ENCODE measurements around the gene ZNF740. TPM values are rescaled to one million over a fixed set of nuclear protein-coding genes. Genes with fewer than 3 reads are reported as not detected.

ZNF740 gene
- total RNA-seq, 1 experiment from 2014 or later = 35.8 TPM

- no peak overlapping the region for H3K4me3 ChIP-seq (ENCODE audit: low read depth, low read length)
- no peaks in the 10 kb centered on the region for H3K27me3 ChIP-seq (replicated peaks; ENCODE audit: control insufficient read depth, insufficient read depth, low read length)
- peaks cover 8% of the 10 kb centered on the region; the same call in 1 of the 2 replicates for H3K4me1 ChIP-seq
- no peaks in the 10 kb centered on the region for H3K9me3 ChIP-seq
- H3K36me3 ChIP-seq (ENCODE audit: control insufficient read depth, insufficient read depth, low read length) = no peaks in the 10 kb centered on the region
- ChIA-PET CTCF (interaction anchor here (1.0 to 3.6 kb wide), 11 partner anchors 27 to 149 kb away, joined by 4 to 41 read pairs (median 7); partner anchors contain the start of genes AAAS, MYG1 and PFDN5), POLR2A (interaction anchor here (1.1 kb wide), 1 partner anchor 37 kb away, joined by 3 read pairs; a partner anchor contains a TSS)
- intact Hi-C loops (cut with micrococcal nuclease; ENCODE audit: unreplicated experiment) = no loop called here
- Mint-ChIP-seq H3K27me3 (ENCODE audit: insufficient read depth, unreplicated experiment) (no peaks in the 10 kb centered on the region), H3K4me3 (ENCODE audit: unreplicated experiment) (no peak overlapping the region), H3K9me3 (ENCODE audit: unreplicated experiment) (no peaks in the 10 kb centered on the region), H3K36me3 (ENCODE audit: insufficient read depth, unreplicated experiment) (no peaks in the 10 kb centered on the region), H3K27ac (ENCODE audit: unreplicated experiment) (no peak overlapping the region), H3K4me1 (ENCODE audit: low read depth, unreplicated experiment) (peaks cover 16% of the 10 kb centered on the region)
- no TSS peak for BruUV-seq (replicated peaks)
- DNase-seq = no peak
- TF ChIP-seq CTCF (IDR thresholded peaks at IDR 0.05; ENCODE audit: insufficient read depth in 1 of 2, low read depth in 1 of 2, low read length in 1 of 2, severe bottlenecking in 1 of 2, unreplicated experiment in 1 of 2) = no peak
These were observed 33.7 kb downstream of the ZNF740 start for GRCh38 chr12:53214221-53214620.

GRCh38 chr12:53214687-53215455 lies 34.3 kb downstream of the ZNF740 start:
- POLR2A ChIA-PET = no interaction called here
- no peaks in the 10 kb centered on the region for H3K36me3 Mint-ChIP-seq (ENCODE audit: insufficient read depth, unreplicated experiment)

GRCh38 chr12:53215497-53215896 lies 35.0 kb downstream of the ZNF740 start:
- Mint-ChIP-seq H3K9me3 (ENCODE audit: unreplicated experiment) (no peaks in the 10 kb centered on the region), H3K36me3 (ENCODE audit: insufficient read depth, unreplicated experiment) (peaks cover under 1% of the 10 kb centered on the region), H3K27ac (ENCODE audit: unreplicated experiment) (no peak overlapping the region), H3K4me1 (ENCODE audit: low read depth, unreplicated experiment) (peaks cover 23% of the 10 kb centered on the region), H3K27me3 (ENCODE audit: insufficient read depth, unreplicated experiment) (no peaks in the 10 kb centered on the region), H3K4me3 (ENCODE audit: unreplicated experiment) (no peak overlapping the region)
- intact Hi-C loops (cut with micrococcal nuclease; ENCODE audit: unreplicated experiment) = no loop called here
- ChIA-PET POLR2A (no interaction called here), CTCF (interaction anchor here (0.9 to 2.9 kb wide), 3 partner anchors 106 to 130 kb away, joined by 3 to 6 read pairs (median 4); partner anchors contain the start of gene AAAS)
- Histone ChIP-seq H3K36me3 (ENCODE audit: control insufficient read depth, insufficient read depth, low read length) (no peaks in the 10 kb centered on the region), H3K4me1 (peaks cover 15% of the 10 kb centered on the region; the same call in 1 of the 2 replicates), H3K4me3 (ENCODE audit: low read depth, low read length) (no peak overlapping the region), H3K9me3 (no peaks in the 10 kb centered on the region), H3K27me3 (replicated peaks; ENCODE audit: control insufficient read depth, insufficient read depth, low read length) (no peaks in the 10 kb centered on the region)
- no TSS peak for BruUV-seq (replicated peaks)
- no peak for TF ChIP-seq CTCF (IDR thresholded peaks at IDR 0.05; ENCODE audit: insufficient read depth in 1 of 2, low read depth in 1 of 2, low read length in 1 of 2, severe bottlenecking in 1 of 2, unreplicated experiment in 1 of 2)
- DNase-seq = no peak

More at GRCh38 chr12:53214687-53215455, 34.3 kb downstream of the ZNF740 start:
- peaks cover 23% of the 10 kb centered on the region for H3K4me1 Mint-ChIP-seq (ENCODE audit: low read depth, unreplicated experiment)
- H3K9me3 Mint-ChIP-seq (ENCODE audit: unreplicated experiment) = no peaks in the 10 kb centered on the region
- no peak overlapping the region for H3K27ac Mint-ChIP-seq (ENCODE audit: unreplicated experiment)
- Histone ChIP-seq H3K9me3 (no peaks in the 10 kb centered on the region), H3K36me3 (ENCODE audit: control insufficient read depth, insufficient read depth, low read length) (no peaks in the 10 kb centered on the region), H3K27me3 (replicated peaks; ENCODE audit: control insufficient read depth, insufficient read depth, low read length) (no peaks in the 10 kb centered on the region), H3K4me1 (peaks cover 15% of the 10 kb centered on the region; the same call in 1 of the 2 replicates), H3K4me3 (ENCODE audit: low read depth, low read length) (no peak overlapping the region)
- TF ChIP-seq CTCF (IDR thresholded peaks at IDR 0.05; ENCODE audit: insufficient read depth in 1 of 2, low read depth in 1 of 2, low read length in 1 of 2, severe bottlenecking in 1 of 2, unreplicated experiment in 1 of 2) = no peak
- H3K27me3 Mint-ChIP-seq (ENCODE audit: insufficient read depth, unreplicated experiment) = no peaks in the 10 kb centered on the region
- BruUV-seq (replicated peaks) = no TSS peak
- no peak for DNase-seq
- H3K4me3 Mint-ChIP-seq (ENCODE audit: unreplicated experiment) = no peak overlapping the region
- CTCF ChIA-PET = interaction anchor here (0.9 to 3.6 kb wide), 5 partner anchors 29 to 149 kb away, joined by 3 to 41 read pairs (median 7); partner anchors contain the start of gene AAAS
- intact Hi-C loops (cut with micrococcal nuclease; ENCODE audit: unreplicated experiment) = no loop called here
